8988T (cell line): ENCODE data around the gene ABHD17C.
"Not testable (repeated sequence)": the region's sequence is repeated elsewhere in the genome, so short reads cannot be mapped to it uniquely, and the experiment has no call there.

Experiments used
- DNase-seq: peaks from one replicate; pipeline ENCODE4 v3.0.0; 2011

ABHD17C gene

GRCh38 chr15:80695099-80695910, at the start of gene ABHD17C:
TSS of gene ABHD17C (plus strand) at chr15:80695310. CDS start at chr15:80695430, 120 bp downstream.
- DNase-seq, result peak; percentile 70

GRCh38 chr15:80645494-80646065, 49.5 kb upstream of the ABHD17C start:
- no peak for DNase-seq

GRCh38 chr15:80647424-80647823, 47.7 kb upstream of the ABHD17C start:
- not testable (repeated sequence) for DNase-seq

- no peak for DNase-seq
These were observed 40.8 kb upstream of the ABHD17C start for GRCh38 chr15:80654299-80654698.

- no peak for DNase-seq
These were observed 35.7 kb upstream of the ABHD17C start for GRCh38 chr15:80659375-80659774.

GRCh38 chr15:80660119-80660518, 35.0 kb upstream of the ABHD17C start:
- DNase-seq, result no peak

- no peak for DNase-seq
These were observed 33.0 kb upstream of the ABHD17C start for GRCh38 chr15:80662129-80662528.

- DNase-seq, result no peak
These were observed 32.2 kb upstream of the ABHD17C start for GRCh38 chr15:80662757-80663553.

GRCh38 chr15:80665151-80665550, 30.0 kb upstream of the ABHD17C start:
- no peak for DNase-seq

- DNase-seq, result no peak
These were observed 27.2 kb upstream of the ABHD17C start for GRCh38 chr15:80667936-80668335.

GRCh38 chr15:80668546-80669236, 26.4 kb upstream of the ABHD17C start:
- no peak for DNase-seq

GRCh38 chr15:80669663-80670273, 25.3 kb upstream of the ABHD17C start:
- DNase-seq, result no peak

GRCh38 chr15:80673561-80674244, 21.4 kb upstream of the ABHD17C start:
- DNase-seq, result no peak

GRCh38 chr15:80674245-80674614, 20.9 kb upstream of the ABHD17C start:
- DNase-seq, result no peak

GRCh38 chr15:80677041-80677440, 18.1 kb upstream of the ABHD17C start:
- no peak for DNase-seq

- no peak for DNase-seq
These were observed 15.8 kb upstream of the ABHD17C start for GRCh38 chr15:80679167-80679803.

GRCh38 chr15:80679804-80680175, 15.3 kb upstream of the ABHD17C start:
- DNase-seq, result no peak

- DNase-seq, result no peak
These were observed 12.9 kb upstream of the ABHD17C start for GRCh38 chr15:80682201-80682600.

GRCh38 chr15:80684697-80685096, 10.4 kb upstream of the ABHD17C start:
- no peak for DNase-seq

GRCh38 chr15:80685628-80686027, 9.5 kb upstream of the ABHD17C start:
- DNase-seq, result no peak

GRCh38 chr15:80689294-80689693, 5.8 kb upstream of the ABHD17C start:
- no peak for DNase-seq

- DNase-seq, result no peak
These were observed 5.4 kb upstream of the ABHD17C start for GRCh38 chr15:80689716-80690115.
